Loucy (cell line): Measurements from ENCODE around the gene NARS2.

Source experiments
- H2AFZ ChIP-seq: fragments of 200-600 bp; sonication (generic); 2 replicates; pipeline ENCODE4 v1.6.0; 2016; ENCODE audit warnings: antibody characterized with exemption, mild to moderate bottlenecking, low read length, moderate library complexity
- H3F3A ChIP-seq: fragments of 200-600 bp; 2 replicates; pipeline ENCODE4 v1.6.0; 2016; ENCODE audit warnings: antibody characterized with exemption, low read depth, mild to moderate bottlenecking
- H3K27me3 ChIP-seq: fragments of 200-600 bp; sonication (generic); 2 replicates; pipeline ENCODE4 v1.6.1; 2014; ENCODE audit warnings: low read length, mild to moderate bottlenecking; ENCODE audit not compliant: insufficient read depth, poor library complexity, severe bottlenecking
- H3K36me3 ChIP-seq: fragments of 200-600 bp; sonication (generic); 2 replicates; pipeline ENCODE4 v1.6.1; 2016; ENCODE audit warnings: low read length; ENCODE audit not compliant: insufficient read depth
- H3K4me1 ChIP-seq: fragments of 200-600 bp; sonication (generic); 2 replicates; pipeline ENCODE4 v1.5.1; 2014; ENCODE audit warnings: low read length, mild to moderate bottlenecking; ENCODE audit not compliant: insufficient read depth, poor library complexity, severe bottlenecking
- H3K4me2 ChIP-seq: fragments of 200-600 bp; sonication (generic); 2 replicates; pipeline ENCODE4 v1.6.0; 2014; ENCODE audit warnings: antibody characterized with exemption, low read length, low read depth, mild to moderate bottlenecking; ENCODE audit not compliant: poor library complexity, severe bottlenecking
- H3K4me3 ChIP-seq: fragments of 200-600 bp; sonication (generic); 2 replicates; pipeline ENCODE4 v1.5.1; 2014; ENCODE audit warnings: low read length, mild to moderate bottlenecking, mixed read lengths; ENCODE audit not compliant: poor library complexity, severe bottlenecking
- H3K79me2 ChIP-seq: fragments of 200-600 bp; sonication (generic); 2 replicates; pipeline ENCODE4 v1.6.1; 2014; ENCODE audit warnings: low read length; ENCODE audit not compliant: insufficient read depth
- H3K9ac ChIP-seq: fragments of 200-600 bp; sonication (generic); 2 replicates; pipeline ENCODE4 v1.6.0; 2014; ENCODE audit warnings: mild to moderate bottlenecking, low read depth, low read length, moderate library complexity; ENCODE audit not compliant: poor library complexity, severe bottlenecking
- H3K9me2 ChIP-seq: fragments of 200-600 bp; sonication (generic); replicated peaks from 2 replicates; pipeline ENCODE4 v1.6.1; 2016; ENCODE audit warnings: low read depth, low read length, mixed read lengths
- H3K9me3 ChIP-seq: fragments of 200-600 bp; sonication (generic); 2 replicates; pipeline ENCODE4 v1.6.1; 2014; ENCODE audit warnings: mild to moderate bottlenecking, antibody characterized with exemption, low read length, low read depth; ENCODE audit not compliant: insufficient read depth
- H4K20me1 ChIP-seq: fragments of 200-600 bp; sonication (generic); 2 replicates; pipeline ENCODE4 v1.6.0; 2014; ENCODE audit warnings: antibody characterized with exemption, low read length, mild to moderate bottlenecking; ENCODE audit not compliant: insufficient read depth, poor library complexity, severe bottlenecking
- CTCF ChIP-seq: fragments of 200-600 bp; sonication (generic); conservative IDR thresholded peaks from 2 replicates; pipeline ENCODE4 v1.5.1; 2014; ENCODE audit warnings: mild to moderate bottlenecking, antibody characterized with exemption, low read length
- EZH2phosphoT487 ChIP-seq: fragments of 200-600 bp; IDR thresholded peaks from 2 replicates; pipeline ENCODE4 v1.6.1; 2018; ENCODE audit warnings: antibody characterized with exemption, mild to moderate bottlenecking, moderate library complexity, borderline replicate concordance

Gene NARS2

GRCh38 chr11:78510025-78510596, 64.6 kb downstream of the NARS2 start:
- no peaks in the 10 kb centered on the region for H3K79me2 ChIP-seq
- H3K4me3 ChIP-seq = no peak overlapping the region
- no peaks in the 10 kb centered on the region for H3K27me3 ChIP-seq
- H4K20me1 ChIP-seq = no peaks in the 10 kb centered on the region
- H3K36me3 ChIP-seq = peaks cover 7% of the 10 kb centered on the region
- H3K9ac ChIP-seq = no peak overlapping the region
- H3F3A ChIP-seq = no peaks in the 10 kb centered on the region
- H3K9me2 ChIP-seq = no peaks in the 10 kb centered on the region
- peaks cover 9% of the 10 kb centered on the region; the same call in 1 of the 2 replicates for H3K9me3 ChIP-seq
- no peak for TF ChIP-seq CTCF
- TF ChIP-seq EZH2phosphoT487 = no peak
- no peak overlapping the region for H2AFZ ChIP-seq
- H3K4me1 ChIP-seq = no peaks in the 10 kb centered on the region
- no peak overlapping the region for H3K4me2 ChIP-seq

DNA sequence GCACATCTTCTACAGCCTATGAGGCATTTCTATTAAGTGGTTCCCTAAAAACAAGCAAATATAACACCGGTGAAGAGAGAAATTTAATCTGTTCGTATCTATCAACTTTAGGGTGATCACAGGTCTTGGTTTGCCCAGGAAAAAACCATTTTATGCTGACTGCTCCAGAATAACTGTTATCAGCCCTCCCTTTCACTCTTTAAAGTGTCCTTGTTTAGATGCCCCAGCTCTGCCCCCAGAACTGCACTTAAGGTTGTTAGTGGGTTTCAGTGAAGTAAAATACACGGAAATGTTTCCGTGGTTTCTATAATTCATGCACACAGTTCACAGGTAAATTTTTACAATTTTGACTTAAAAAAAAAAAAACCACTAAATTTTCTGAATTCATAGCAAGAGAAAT, 70.0 kb downstream of the NARS2 start:
- Histone ChIP-seq H3K36me3 (no peaks in the 10 kb centered on the region; the same call in 1 of the 2 replicates), H3K4me1 (peaks cover 16% of the 10 kb centered on the region), H3K79me2 (no peaks in the 10 kb centered on the region), H3K9ac (peak overlapping the region; percentile 22), H3K9me3 (no peaks in the 10 kb centered on the region), H3K4me3 (no peak overlapping the region), H3F3A (no peaks in the 10 kb centered on the region), H2AFZ (no peak overlapping the region), H3K9me2 (no peaks in the 10 kb centered on the region), H3K4me2 (peak overlapping the region; percentile 28), H3K27me3 (no peaks in the 10 kb centered on the region), H4K20me1 (no peaks in the 10 kb centered on the region)
- TF ChIP-seq EZH2phosphoT487 = no peak
- no peak for TF ChIP-seq CTCF

DNA sequence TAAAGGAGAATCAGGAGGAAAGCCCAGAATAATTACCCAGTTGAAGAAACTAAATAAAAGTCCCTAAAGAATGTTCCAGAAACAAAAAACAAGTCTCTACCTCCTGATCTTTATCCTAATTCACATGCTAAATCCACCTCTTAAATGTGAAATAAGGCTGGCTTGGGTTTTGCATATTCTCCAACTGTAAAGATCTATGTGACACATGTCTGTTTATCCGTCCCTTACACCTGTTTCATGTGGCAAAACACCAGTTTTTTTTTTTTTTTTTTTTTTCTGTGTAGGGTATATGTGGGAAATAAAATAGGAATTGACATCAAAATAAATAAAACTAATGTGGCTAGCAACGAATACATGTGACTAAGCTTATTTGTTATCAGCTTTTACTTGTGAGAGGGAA, 70.5 kb downstream of the NARS2 start:
- H3K9ac ChIP-seq = no peak overlapping the region
- H3K4me2 ChIP-seq = peak overlapping the region; percentile 28
- H3K9me3 ChIP-seq = no peaks in the 10 kb centered on the region
- H2AFZ ChIP-seq = no peak overlapping the region
- no peaks in the 10 kb centered on the region for H3K36me3 ChIP-seq
- no peaks in the 10 kb centered on the region for H3K9me2 ChIP-seq
- TF ChIP-seq EZH2phosphoT487 (no peak), CTCF (no peak)
- no peaks in the 10 kb centered on the region for H3F3A ChIP-seq
- no peaks in the 10 kb centered on the region for H4K20me1 ChIP-seq
- H3K27me3 ChIP-seq = no peaks in the 10 kb centered on the region
- H3K79me2 ChIP-seq = no peaks in the 10 kb centered on the region
- peaks cover 16% of the 10 kb centered on the region for H3K4me1 ChIP-seq
- H3K4me3 ChIP-seq = no peak overlapping the region
